ENCODE measurements around the gene PSAT1. TPM values are rescaled to one million over a fixed set of nuclear protein-coding genes. Genes with fewer than 3 reads are reported as not detected.

PSAT1 gene
- total and polyA plus RNA-seq, 2 experiments from 2014 or later: 414 to 486 TPM

DNA sequence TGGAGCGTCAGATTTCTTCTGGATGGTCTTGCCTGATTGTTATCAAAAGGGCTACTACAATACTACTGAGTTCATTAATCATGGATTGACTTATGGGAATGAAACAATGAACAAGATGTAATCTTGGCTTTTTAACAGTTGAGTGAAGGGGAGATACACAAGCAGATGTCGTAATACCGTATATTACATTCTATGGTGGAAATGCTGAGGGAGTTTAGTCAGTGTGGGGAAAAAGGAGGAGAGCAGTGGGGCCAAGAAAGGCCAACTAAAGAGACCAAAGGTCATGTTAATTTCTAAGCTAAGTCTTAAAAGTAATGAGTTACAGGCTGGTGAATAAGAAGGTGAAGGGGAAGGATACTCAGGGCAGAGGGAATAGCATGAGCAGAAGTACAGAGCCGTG, 29.0 kb upstream of the PSAT1 start:
- Histone ChIP-seq H3K4me1 (ENCODE audit: insufficient read depth) (no peaks in the 10 kb centered on the region), H2AFZ (no peak overlapping the region), H4K20me1 (replicated peaks; ENCODE audit: insufficient read depth) (no peaks in the 10 kb centered on the region), H3K27me3 (ENCODE audit: insufficient read depth) (no peaks in the 10 kb centered on the region), H3K4me2 (no peak overlapping the region), H3K79me2 (replicated peaks; ENCODE audit: insufficient read depth) (no peaks in the 10 kb centered on the region), H3K4me3 (no peak overlapping the region), H3K9me2 (ENCODE audit: insufficient read depth) (no peaks in the 10 kb centered on the region), H3K36me3 (ENCODE audit: insufficient read depth) (peaks cover 13% of the 10 kb centered on the region), H3K27ac (ENCODE audit: low read depth) (no peak overlapping the region), H3F3A (replicated peaks; ENCODE audit: low read depth) (no peaks in the 10 kb centered on the region)
- Mint-ChIP-seq H3K36me3 (ENCODE audit: low read depth) (peaks cover 32% of the 10 kb centered on the region), H3K9me3 (no peaks in the 10 kb centered on the region), H3K4me3 (no peak overlapping the region), H3K27me3 (ENCODE audit: insufficient read depth, low read depth, poor library complexity) (no peaks in the 10 kb centered on the region), H3K27ac (no peak overlapping the region), H3K4me1 (no peaks in the 10 kb centered on the region)
- ATAC-seq: no peak
- TF ChIP-seq EZH2 (IDR thresholded peaks at IDR 0.05; ENCODE audit: low read depth, unreplicated experiment) (no peak), JUNB (IDR thresholded peaks at IDR 0.05; ENCODE audit: unreplicated experiment) (no peak)
- no peak for DNase-seq (ENCODE audit: low spot score)

DNA sequence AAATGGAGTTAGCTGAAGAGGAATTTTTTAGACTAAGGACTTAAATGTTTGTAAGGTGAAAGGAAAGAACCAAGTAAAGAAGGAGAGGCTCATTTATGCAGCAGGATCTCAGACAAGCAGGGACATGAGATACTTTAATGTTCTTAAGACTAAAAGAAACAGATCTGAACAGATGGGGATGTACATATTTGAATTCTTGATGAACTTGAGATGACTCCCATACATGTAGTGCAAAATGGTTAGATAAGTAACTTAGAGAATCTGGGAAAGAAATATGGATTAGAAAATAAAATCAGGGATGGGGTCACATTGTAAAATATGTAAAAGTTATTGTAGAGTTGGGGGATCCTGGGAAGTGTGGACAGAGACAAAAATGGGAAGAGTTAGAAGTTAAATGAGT, 27.1 kb upstream of the PSAT1 start:
- Histone ChIP-seq H3K4me1 (ENCODE audit: insufficient read depth) (no peaks in the 10 kb centered on the region), H3K36me3 (ENCODE audit: insufficient read depth) (peaks cover 13% of the 10 kb centered on the region), H4K20me1 (replicated peaks; ENCODE audit: insufficient read depth) (no peaks in the 10 kb centered on the region), H2AFZ (no peak overlapping the region), H3F3A (replicated peaks; ENCODE audit: low read depth) (no peaks in the 10 kb centered on the region), H3K27me3 (ENCODE audit: insufficient read depth) (no peaks in the 10 kb centered on the region), H3K4me2 (no peak overlapping the region), H3K4me3 (no peak overlapping the region), H3K79me2 (replicated peaks; ENCODE audit: insufficient read depth) (no peaks in the 10 kb centered on the region), H3K9me2 (ENCODE audit: insufficient read depth) (no peaks in the 10 kb centered on the region), H3K27ac (ENCODE audit: low read depth) (no peak overlapping the region)
- H3K27ac Mint-ChIP-seq: no peak overlapping the region
- ATAC-seq (no peak), DNase-seq (ENCODE audit: low spot score) (no peak)
- peaks cover 31% of the 10 kb centered on the region for H3K36me3 Mint-ChIP-seq (ENCODE audit: low read depth)
- peaks cover 4% of the 10 kb centered on the region; the same call in 2 of the 3 replicates for H3K4me1 Mint-ChIP-seq
- H3K27me3 Mint-ChIP-seq (ENCODE audit: insufficient read depth, low read depth, poor library complexity): no peaks in the 10 kb centered on the region
- H3K4me3 Mint-ChIP-seq: no peak overlapping the region
- TF ChIP-seq ZNF114 (CRISPR knock-in tag; IDR thresholded peaks at IDR 0.05) (no peak), POLR2AphosphoS5 (IDR thresholded peaks at IDR 0.05; ENCODE audit: low read depth) (no peak), ZNF331 (CRISPR knock-in tag; IDR thresholded peaks at IDR 0.05; ENCODE audit: low read depth) (no peak), STAT1 (IDR thresholded peaks at IDR 0.05; ENCODE audit: unreplicated experiment) (no peak), JUNB (IDR thresholded peaks at IDR 0.05; ENCODE audit: unreplicated experiment) (no peak), NANOG (IDR thresholded peaks at IDR 0.05; ENCODE audit: borderline replicate concordance) (no peak)
- TF ChIP-seq, protein P1, sequence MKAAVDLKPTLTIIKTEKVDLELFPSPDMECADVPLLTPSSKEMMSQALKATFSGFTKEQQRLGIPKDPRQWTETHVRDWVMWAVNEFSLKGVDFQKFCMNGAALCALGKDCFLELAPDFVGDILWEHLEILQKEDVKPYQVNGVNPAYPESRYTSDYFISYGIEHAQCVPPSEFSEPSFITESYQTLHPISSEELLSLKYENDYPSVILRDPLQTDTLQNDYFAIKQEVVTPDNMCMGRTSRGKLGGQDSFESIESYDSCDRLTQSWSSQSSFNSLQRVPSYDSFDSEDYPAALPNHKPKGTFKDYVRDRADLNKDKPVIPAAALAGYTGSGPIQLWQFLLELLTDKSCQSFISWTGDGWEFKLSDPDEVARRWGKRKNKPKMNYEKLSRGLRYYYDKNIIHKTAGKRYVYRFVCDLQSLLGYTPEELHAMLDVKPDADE (IDR thresholded peaks at IDR 0.05): no peak
- TF ChIP-seq, protein P2, sequence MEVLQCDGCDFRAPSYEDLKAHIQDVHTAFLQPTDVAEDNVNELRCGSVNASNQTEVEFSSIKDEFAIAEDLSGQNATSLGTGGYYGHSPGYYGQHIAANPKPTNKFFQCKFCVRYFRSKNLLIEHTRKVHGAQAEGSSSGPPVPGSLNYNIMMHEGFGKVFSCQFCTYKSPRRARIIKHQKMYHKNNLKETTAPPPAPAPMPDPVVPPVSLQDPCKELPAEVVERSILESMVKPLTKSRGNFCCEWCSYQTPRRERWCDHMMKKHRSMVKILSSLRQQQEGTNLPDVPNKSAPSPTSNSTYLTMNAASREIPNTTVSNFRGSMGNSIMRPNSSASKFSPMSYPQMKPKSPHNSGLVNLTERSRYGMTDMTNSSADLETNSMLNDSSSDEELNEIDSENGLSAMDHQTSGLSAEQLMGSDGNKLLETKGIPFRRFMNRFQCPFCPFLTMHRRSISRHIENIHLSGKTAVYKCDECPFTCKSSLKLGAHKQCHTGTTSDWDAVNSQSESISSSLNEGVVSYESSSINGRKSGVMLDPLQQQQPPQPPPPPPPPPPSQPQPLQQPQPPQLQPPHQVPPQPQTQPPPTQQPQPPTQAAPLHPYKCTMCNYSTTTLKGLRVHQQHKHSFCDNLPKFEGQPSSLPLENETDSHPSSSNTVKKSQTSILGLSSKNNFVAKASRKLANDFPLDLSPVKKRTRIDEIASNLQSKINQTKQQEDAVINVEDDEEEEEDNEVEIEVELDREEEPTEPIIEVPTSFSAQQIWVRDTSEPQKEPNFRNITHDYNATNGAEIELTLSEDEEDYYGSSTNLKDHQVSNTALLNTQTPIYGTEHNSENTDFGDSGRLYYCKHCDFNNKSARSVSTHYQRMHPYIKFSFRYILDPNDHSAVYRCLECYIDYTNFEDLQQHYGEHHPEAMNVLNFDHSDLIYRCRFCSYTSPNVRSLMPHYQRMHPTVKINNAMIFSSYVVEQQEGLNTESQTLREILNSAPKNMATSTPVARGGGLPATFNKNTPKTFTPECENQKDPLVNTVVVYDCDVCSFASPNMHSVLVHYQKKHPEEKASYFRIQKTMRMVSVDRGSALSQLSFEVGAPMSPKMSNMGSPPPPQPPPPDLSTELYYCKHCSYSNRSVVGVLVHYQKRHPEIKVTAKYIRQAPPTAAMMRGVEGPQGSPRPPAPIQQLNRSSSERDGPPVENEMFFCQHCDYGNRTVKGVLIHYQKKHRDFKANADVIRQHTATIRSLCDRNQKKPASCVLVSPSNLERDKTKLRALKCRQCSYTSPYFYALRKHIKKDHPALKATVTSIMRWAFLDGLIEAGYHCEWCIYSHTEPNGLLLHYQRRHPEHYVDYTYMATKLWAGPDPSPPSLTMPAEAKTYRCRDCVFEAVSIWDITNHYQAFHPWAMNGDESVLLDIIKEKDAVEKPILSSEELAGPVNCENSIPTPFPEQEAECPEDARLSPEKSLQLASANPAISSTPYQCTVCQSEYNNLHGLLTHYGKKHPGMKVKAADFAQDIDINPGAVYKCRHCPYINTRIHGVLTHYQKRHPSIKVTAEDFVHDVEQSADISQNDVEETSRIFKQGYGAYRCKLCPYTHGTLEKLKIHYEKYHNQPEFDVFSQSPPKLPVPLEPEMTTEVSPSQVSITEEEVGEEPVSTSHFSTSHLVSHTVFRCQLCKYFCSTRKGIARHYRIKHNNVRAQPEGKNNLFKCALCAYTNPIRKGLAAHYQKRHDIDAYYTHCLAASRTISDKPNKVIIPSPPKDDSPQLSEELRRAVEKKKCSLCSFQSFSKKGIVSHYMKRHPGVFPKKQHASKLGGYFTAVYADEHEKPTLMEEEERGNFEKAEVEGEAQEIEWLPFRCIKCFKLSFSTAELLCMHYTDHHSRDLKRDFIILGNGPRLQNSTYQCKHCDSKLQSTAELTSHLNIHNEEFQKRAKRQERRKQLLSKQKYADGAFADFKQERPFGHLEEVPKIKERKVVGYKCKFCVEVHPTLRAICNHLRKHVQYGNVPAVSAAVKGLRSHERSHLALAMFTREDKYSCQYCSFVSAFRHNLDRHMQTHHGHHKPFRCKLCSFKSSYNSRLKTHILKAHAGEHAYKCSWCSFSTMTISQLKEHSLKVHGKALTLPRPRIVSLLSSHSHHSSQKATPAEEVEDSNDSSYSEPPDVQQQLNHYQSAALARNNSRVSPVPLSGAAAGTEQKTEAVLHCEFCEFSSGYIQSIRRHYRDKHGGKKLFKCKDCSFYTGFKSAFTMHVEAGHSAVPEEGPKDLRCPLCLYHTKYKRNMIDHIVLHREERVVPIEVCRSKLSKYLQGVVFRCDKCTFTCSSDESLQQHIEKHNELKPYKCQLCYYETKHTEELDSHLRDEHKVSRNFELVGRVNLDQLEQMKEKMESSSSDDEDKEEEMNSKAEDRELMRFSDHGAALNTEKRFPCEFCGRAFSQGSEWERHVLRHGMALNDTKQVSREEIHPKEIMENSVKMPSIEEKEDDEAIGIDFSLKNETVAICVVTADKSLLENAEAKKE (CRISPR knock-in tag; IDR thresholded peaks at IDR 0.05): no peak
- TF ChIP-seq, protein P3, sequence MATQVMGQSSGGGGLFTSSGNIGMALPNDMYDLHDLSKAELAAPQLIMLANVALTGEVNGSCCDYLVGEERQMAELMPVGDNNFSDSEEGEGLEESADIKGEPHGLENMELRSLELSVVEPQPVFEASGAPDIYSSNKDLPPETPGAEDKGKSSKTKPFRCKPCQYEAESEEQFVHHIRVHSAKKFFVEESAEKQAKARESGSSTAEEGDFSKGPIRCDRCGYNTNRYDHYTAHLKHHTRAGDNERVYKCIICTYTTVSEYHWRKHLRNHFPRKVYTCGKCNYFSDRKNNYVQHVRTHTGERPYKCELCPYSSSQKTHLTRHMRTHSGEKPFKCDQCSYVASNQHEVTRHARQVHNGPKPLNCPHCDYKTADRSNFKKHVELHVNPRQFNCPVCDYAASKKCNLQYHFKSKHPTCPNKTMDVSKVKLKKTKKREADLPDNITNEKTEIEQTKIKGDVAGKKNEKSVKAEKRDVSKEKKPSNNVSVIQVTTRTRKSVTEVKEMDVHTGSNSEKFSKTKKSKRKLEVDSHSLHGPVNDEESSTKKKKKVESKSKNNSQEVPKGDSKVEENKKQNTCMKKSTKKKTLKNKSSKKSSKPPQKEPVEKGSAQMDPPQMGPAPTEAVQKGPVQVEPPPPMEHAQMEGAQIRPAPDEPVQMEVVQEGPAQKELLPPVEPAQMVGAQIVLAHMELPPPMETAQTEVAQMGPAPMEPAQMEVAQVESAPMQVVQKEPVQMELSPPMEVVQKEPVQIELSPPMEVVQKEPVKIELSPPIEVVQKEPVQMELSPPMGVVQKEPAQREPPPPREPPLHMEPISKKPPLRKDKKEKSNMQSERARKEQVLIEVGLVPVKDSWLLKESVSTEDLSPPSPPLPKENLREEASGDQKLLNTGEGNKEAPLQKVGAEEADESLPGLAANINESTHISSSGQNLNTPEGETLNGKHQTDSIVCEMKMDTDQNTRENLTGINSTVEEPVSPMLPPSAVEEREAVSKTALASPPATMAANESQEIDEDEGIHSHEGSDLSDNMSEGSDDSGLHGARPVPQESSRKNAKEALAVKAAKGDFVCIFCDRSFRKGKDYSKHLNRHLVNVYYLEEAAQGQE (IDR thresholded peaks at IDR 0.05; ENCODE audit: unreplicated experiment): no peak
- H3K9me3 Mint-ChIP-seq: no peaks in the 10 kb centered on the region
